ENCODE results near the gene NFAT5. TPM values are rescaled to one million over a fixed set of nuclear protein-coding genes. Genes with fewer than 3 reads are reported as not detected.
"Not testable (repeated sequence)": the region's sequence is repeated elsewhere in the genome, so short reads cannot be mapped to it uniquely, and the experiment has no call there.

NFAT5 gene
- polyA plus RNA-seq, 4 donors: 0.89 to 24.7 (median 3.3) TPM

- peak within 1 kb of the TSS; percentile 42 to 53 (median 45) for H3K4me3 ChIP-seq (ENCODE audit: low read depth in 1 of 3, low read length in 3 of 3)
- 0 to 1% (median 0%) methylated on average over 31 of the region's 31 CpGs for WGBS, 3 donors
- peaks cover 0 to 34% (median 1%) of the 10 kb centered on the region in 3 donors for H3K4me1 ChIP-seq (ENCODE audit: control insufficient read depth in 3 of 3, insufficient read depth in 2 of 3, low read depth in 1 of 3, low read length in 2 of 3)
- H3K27me3 ChIP-seq (ENCODE audit: control insufficient read depth in 3 of 3, insufficient read depth in 3 of 3, low read length in 3 of 3): no peaks in the 10 kb centered on the region
- peak within 1 kb of the TSS; percentile 59 to 95 (median 89) for H3K27ac ChIP-seq (ENCODE audit: low read depth in 1 of 3, low read length in 2 of 3)
- no peaks in the 10 kb centered on the region for H3K36me3 ChIP-seq (ENCODE audit: control insufficient read depth in 3 of 3, insufficient read depth in 2 of 3, low read depth in 1 of 3, low read length in 3 of 3)
- FAIRE-seq (no peak), DNase-seq (peak; percentile 95 to 96)
- no peaks in the 10 kb centered on the region for H3K9me3 ChIP-seq (ENCODE audit: control insufficient read depth in 2 of 2, insufficient read depth in 1 of 2, low read depth in 1 of 2, low read length in 1 of 2)
These were observed 160.7 kb downstream of the NFAT5 start, which contains the start of gene NQO1 for GRCh38 chr16:69726313-69727060. NQO1 (minus strand) TSS chr16:69726560; CDS start chr16:69726439, 121 bp downstream.

- no peak for DNase-seq
- WGBS, 3 donors: 89 to 94% (median 93%) methylated on average over 5 of the region's 5 CpGs
These were observed 162.1 kb downstream of the NFAT5 start for GRCh38 chr16:69727916-69728270.

GRCh38 chr16:69729030-69729429 is 163.3 kb downstream of the NFAT5 start:
- not testable (repeated sequence) for DNase-seq; H3K27ac ChIP-seq (ENCODE audit: low read depth in 1 of 3, low read length in 2 of 3); H3K9me3 ChIP-seq (ENCODE audit: control insufficient read depth in 2 of 2, insufficient read depth in 1 of 2, low read depth in 1 of 2, low read length in 1 of 2); H3K27me3 ChIP-seq (ENCODE audit: control insufficient read depth in 3 of 3, insufficient read depth in 3 of 3, low read length in 3 of 3); FAIRE-seq; H3K4me3 ChIP-seq (ENCODE audit: low read depth in 1 of 3, low read length in 3 of 3); H3K36me3 ChIP-seq (ENCODE audit: control insufficient read depth in 3 of 3, insufficient read depth in 2 of 3, low read depth in 1 of 3, low read length in 3 of 3)
- WGBS, 3 donors: 84 to 92% (median 91%) methylated on average over 4 of the region's 4 CpGs
- peaks cover 0 to 20% (median 1%) of the 10 kb centered on the region in 3 donors for H3K4me1 ChIP-seq (ENCODE audit: control insufficient read depth in 3 of 3, insufficient read depth in 2 of 3, low read depth in 1 of 3, low read length in 2 of 3)

More at GRCh38 chr16:69727916-69728270, 162.1 kb downstream of the NFAT5 start:
- H3K4me3 ChIP-seq (ENCODE audit: low read depth in 1 of 3, low read length in 3 of 3): no peak overlapping the region
- peaks cover 0 to 28% (median 1%) of the 10 kb centered on the region in 3 donors for H3K4me1 ChIP-seq (ENCODE audit: control insufficient read depth in 3 of 3, insufficient read depth in 2 of 3, low read depth in 1 of 3, low read length in 2 of 3)
- FAIRE-seq: no peak
- peaks cover 0 to 2% of the 10 kb centered on the region in 2 donors for H3K9me3 ChIP-seq (ENCODE audit: control insufficient read depth in 2 of 2, insufficient read depth in 1 of 2, low read depth in 1 of 2, low read length in 1 of 2)
- H3K27ac ChIP-seq (ENCODE audit: low read depth in 1 of 3, low read length in 2 of 3): no peak overlapping the region
- no peaks in the 10 kb centered on the region for H3K27me3 ChIP-seq (ENCODE audit: control insufficient read depth in 3 of 3, insufficient read depth in 3 of 3, low read length in 3 of 3)
- no peaks in the 10 kb centered on the region for H3K36me3 ChIP-seq (ENCODE audit: control insufficient read depth in 3 of 3, insufficient read depth in 2 of 3, low read depth in 1 of 3, low read length in 3 of 3)

GRCh38 chr16:69731280-69731679 is 165.5 kb downstream of the NFAT5 start:
- 77 to 93% (median 83%) methylated on average over 5 of the region's 5 CpGs for WGBS, 3 donors
- not testable (repeated sequence) for H3K9me3 ChIP-seq (ENCODE audit: control insufficient read depth in 2 of 2, insufficient read depth in 1 of 2, low read depth in 1 of 2, low read length in 1 of 2); H3K36me3 ChIP-seq (ENCODE audit: control insufficient read depth in 3 of 3, insufficient read depth in 2 of 3, low read depth in 1 of 3, low read length in 3 of 3); H3K4me3 ChIP-seq (ENCODE audit: low read depth in 1 of 3, low read length in 3 of 3); H3K27me3 ChIP-seq (ENCODE audit: control insufficient read depth in 3 of 3, insufficient read depth in 3 of 3, low read length in 3 of 3); H3K4me1 ChIP-seq (ENCODE audit: control insufficient read depth in 3 of 3, insufficient read depth in 2 of 3, low read depth in 1 of 3, low read length in 2 of 3); DNase-seq; FAIRE-seq; H3K27ac ChIP-seq (ENCODE audit: low read depth in 1 of 3, low read length in 2 of 3)

GRCh38 chr16:69732101-69732500 is 166.3 kb downstream of the NFAT5 start:
- Histone ChIP-seq H3K27ac (ENCODE audit: low read depth in 1 of 3, low read length in 2 of 3) (peak overlapping the region in 1 of 3 donors; percentile 43), H3K4me3 (ENCODE audit: low read depth in 1 of 3, low read length in 3 of 3) (no peak overlapping the region), H3K4me1 (ENCODE audit: control insufficient read depth in 3 of 3, insufficient read depth in 2 of 3, low read depth in 1 of 3, low read length in 2 of 3) (peaks cover 0 to 1% (median 0%) of the 10 kb centered on the region in 3 donors), H3K36me3 (ENCODE audit: control insufficient read depth in 3 of 3, insufficient read depth in 2 of 3, low read depth in 1 of 3, low read length in 3 of 3) (no peaks in the 10 kb centered on the region), H3K27me3 (ENCODE audit: control insufficient read depth in 3 of 3, insufficient read depth in 3 of 3, low read length in 3 of 3) (no peaks in the 10 kb centered on the region), H3K9me3 (ENCODE audit: control insufficient read depth in 2 of 2, insufficient read depth in 1 of 2, low read depth in 1 of 2, low read length in 1 of 2) (peaks cover 0 to 2% of the 10 kb centered on the region in 2 donors)
- FAIRE-seq (no peak), DNase-seq (peak in 1 of 2 donors; percentile 84)
- 39 to 79% (median 56%) methylated on average over 6 of the region's 6 CpGs for WGBS, 3 donors

- peaks cover 0 to 7% (median 0%) of the 10 kb centered on the region in 3 donors for H3K4me1 ChIP-seq (ENCODE audit: control insufficient read depth in 3 of 3, insufficient read depth in 2 of 3, low read depth in 1 of 3, low read length in 2 of 3)
- peaks cover 11 to 67% (median 11%) of the 10 kb centered on the region in 3 donors for H3K36me3 ChIP-seq (ENCODE audit: control insufficient read depth in 3 of 3, insufficient read depth in 2 of 3, low read depth in 1 of 3, low read length in 3 of 3)
- no peaks in the 10 kb centered on the region for H3K9me3 ChIP-seq (ENCODE audit: control insufficient read depth in 2 of 2, insufficient read depth in 1 of 2, low read depth in 1 of 2, low read length in 1 of 2)
- peak overlapping the region in 2 of 3 donors; percentile 46 to 49 for H3K27ac ChIP-seq (ENCODE audit: low read depth in 1 of 3, low read length in 2 of 3)
- WGBS, 3 donors: 48 to 68% (median 52%) methylated on average over 8 of the region's 8 CpGs
- no peak for DNase-seq
- no peak for FAIRE-seq
- no peaks in the 10 kb centered on the region for H3K27me3 ChIP-seq (ENCODE audit: control insufficient read depth in 3 of 3, insufficient read depth in 3 of 3, low read length in 3 of 3)
- H3K4me3 ChIP-seq (ENCODE audit: low read depth in 1 of 3, low read length in 3 of 3): no peak overlapping the region
These were observed 175.8 kb downstream of the NFAT5 start for GRCh38 chr16:69741519-69741918.

- FAIRE-seq: no peak
- no peaks in the 10 kb centered on the region for H3K9me3 ChIP-seq (ENCODE audit: control insufficient read depth in 2 of 2, insufficient read depth in 1 of 2, low read depth in 1 of 2, low read length in 1 of 2)
- H3K4me3 ChIP-seq (ENCODE audit: low read depth in 1 of 3, low read length in 3 of 3): no peak overlapping the region
- H3K27ac ChIP-seq (ENCODE audit: low read depth in 1 of 3, low read length in 2 of 3): peak overlapping the region in 2 of 3 donors; percentile 46 to 49
- WGBS, 3 donors: 47 to 72% (median 58%) methylated on average over 36 to 41 of the region's 41 CpGs
- peaks cover 0 to 7% (median 0%) of the 10 kb centered on the region in 3 donors for H3K4me1 ChIP-seq (ENCODE audit: control insufficient read depth in 3 of 3, insufficient read depth in 2 of 3, low read depth in 1 of 3, low read length in 2 of 3)
- peak; percentile 83 to 92 for DNase-seq
- H3K27me3 ChIP-seq (ENCODE audit: control insufficient read depth in 3 of 3, insufficient read depth in 3 of 3, low read length in 3 of 3): no peaks in the 10 kb centered on the region
- H3K36me3 ChIP-seq (ENCODE audit: control insufficient read depth in 3 of 3, insufficient read depth in 2 of 3, low read depth in 1 of 3, low read length in 3 of 3): peaks cover 11 to 74% (median 12%) of the 10 kb centered on the region in 3 donors
These were observed 176.5 kb downstream of the NFAT5 start for GRCh38 chr16:69741951-69742904.
